ENCODE results near the gene ZGLP1.
"Not testable (repeated sequence)": the region's sequence is repeated elsewhere in the genome, so short reads cannot be mapped to it uniquely, and the experiment has no call there.

ZGLP1 gene

GRCh38 chr19:10292789-10293636 lies 16.6 kb downstream of the ZGLP1 start:
- peak; percentile 22 to 23 for DNase-seq

- DNase-seq = peak; percentile 76 to 78
These were observed 17.3 kb downstream of the ZGLP1 start for GRCh38 chr19:10292206-10292788.

- DNase-seq = peak in 1 of 2 donors; percentile 33
These were observed 17.9 kb downstream of the ZGLP1 start for GRCh38 chr19:10291554-10292205.

- peak; percentile 59 to 71 for DNase-seq
These were observed 18.6 kb downstream of the ZGLP1 start for GRCh38 chr19:10290876-10291553.

GRCh38 chr19:10290357-10290875 lies 19.2 kb downstream of the ZGLP1 start:
- no peak for DNase-seq

GRCh38 chr19:10289836-10290356 lies 19.7 kb downstream of the ZGLP1 start, which contains the start of gene ICAM5:
Gene ICAM5, plus strand, starts transcription at chr19:10289952. Its CDS starts 92 bp downstream, at chr19:10290044.
- DNase-seq = peak in 1 of 2 donors; percentile 47

- DNase-seq = peak; percentile 65 to 74
These were observed 20.3 kb downstream of the ZGLP1 start for GRCh38 chr19:10289167-10289835.

GRCh38 chr19:10288662-10289166 lies 20.9 kb downstream of the ZGLP1 start:
- peak; percentile 33 to 53 for DNase-seq

- peak; percentile 46 to 55 for DNase-seq
These were observed 22.5 kb downstream of the ZGLP1 start, which contains the start of gene ICAM4 for GRCh38 chr19:10286803-10287737. Gene ICAM4, plus strand, starts transcription at chr19:10286955. Its CDS starts 58 bp downstream, at chr19:10287013.

GRCh38 chr19:10285393-10285792 lies 24.2 kb downstream of the ZGLP1 start:
- no peak for DNase-seq

GRCh38 chr19:10284960-10285278 lies 24.7 kb downstream of the ZGLP1 start:
- DNase-seq = no peak

- no peak for DNase-seq
These were observed 25.3 kb downstream of the ZGLP1 start for GRCh38 chr19:10284065-10284959.

GRCh38 chr19:10283301-10284064 lies 26.1 kb downstream of the ZGLP1 start:
- DNase-seq = no peak

GRCh38 chr19:10282043-10282442 lies 27.6 kb downstream of the ZGLP1 start:
- DNase-seq = not testable (repeated sequence)

- DNase-seq = no peak
These were observed 29.7 kb downstream of the ZGLP1 start for GRCh38 chr19:10279737-10280442.

- no peak for DNase-seq
These were observed 30.7 kb downstream of the ZGLP1 start for GRCh38 chr19:10278935-10279334.

- DNase-seq = no peak
These were observed 31.6 kb downstream of the ZGLP1 start for GRCh38 chr19:10277795-10278589.
